Endothelial cell of umbilical vein (primary cell): ENCODE data around the gene FHIT. TPM values are rescaled to one million over a fixed set of nuclear protein-coding genes. Genes with fewer than 3 reads are reported as not detected.

Experiments used
- BruUV-seq: library from RNA; stranded (reverse); fragments of 400-500 nt; replicated peaks from 2 replicates; lab custom pipeline; 2021; lab: Mats Ljungman, UMichigan
- CTCF ChIA-PET: fragments of 300-600, 350-600 bp; sonication (Branson Sonifier 250); formaldehyde crosslinking; loops from one replicate; lab custom pipeline; 2021; ENCODE audit warnings: antibody characterized with exemption, inconsistent platforms; lab: Charles Lee
- POLR2A ChIA-PET: fragments of 300-600, 350-600 bp; sonication (Branson Sonifier 250); formaldehyde crosslinking; loops from one replicate; lab custom pipeline; 2021; ENCODE audit warnings: antibody characterized with exemption, inconsistent platforms; lab: Charles Lee
- DNase-seq: peaks from one replicate; pipeline ENCODE4 v3.0.0-alpha.2; 2011; ENCODE audit warnings: low read depth, low spot score
- FAIRE-seq: peaks from 2 replicates; lab custom pipeline; 2011; peaks lifted over from hg19 to GRCh38; lab: Jason Lieb, UNC
- H2AFZ ChIP-seq: 2 replicates; pipeline ENCODE4 v1.6.0; 2012; ENCODE audit warnings: low read depth, low read length, control low read depth, inconsistent platforms
- H3K27ac ChIP-seq: 2 replicates; pipeline ENCODE4 v1.5.1; 2011; ENCODE audit warnings: low read depth, mild to moderate bottlenecking, control low read depth, low read length, moderate library complexity; ENCODE audit not compliant: insufficient read depth
- H3K27me3 ChIP-seq, 2 experiments: 2 replicates each; pipeline versions ENCODE4 v1.6.0 to v1.6.1; 2011; ENCODE audit warnings: low read length in 2 of 2, mixed read lengths in 1 of 2; ENCODE audit not compliant: control insufficient read depth in 2 of 2, insufficient read depth in 2 of 2
- H3K36me3 ChIP-seq, 2 experiments: 2 replicates in 1 of 2; 3 replicates in 1 of 2; pipeline ENCODE4 v1.5.1; 2011; ENCODE audit warnings: low read length in 2 of 2, mild to moderate bottlenecking in 1 of 2, moderate library complexity in 1 of 2; ENCODE audit not compliant: control insufficient read depth in 2 of 2, insufficient read depth in 2 of 2; ENCODE audit errors: extremely low read depth in 1 of 2
- H3K4me1 ChIP-seq: 3 replicates; pipeline ENCODE4 v1.5.1; 2011; ENCODE audit warnings: mild to moderate bottlenecking, low read length; ENCODE audit not compliant: control insufficient read depth, insufficient read depth; ENCODE audit errors: extremely low read depth
- H3K4me2 ChIP-seq: 2 replicates; pipeline ENCODE4 v1.6.1; 2011; ENCODE audit warnings: low read length, control low read depth, mixed read lengths; ENCODE audit not compliant: insufficient read depth
- H3K4me3 ChIP-seq, 3 experiments: fragments of 200-600 bp in 1 of 3; sonication (generic), shearing (Covaris generic) in 1 of 3; replicated peaks in 1 of 3; 2 replicates each; pipeline ENCODE4 v1.5.1; 2011 to 2016; ENCODE audit warnings: control low read depth in 3 of 3, low read length in 3 of 3, mild to moderate bottlenecking in 2 of 3, inconsistent platforms in 1 of 3, low read depth in 1 of 3, moderate library complexity in 1 of 3; ENCODE audit not compliant: insufficient read depth in 1 of 3
- H3K79me2 ChIP-seq: 2 replicates; pipeline ENCODE4 v1.6.0; 2012; ENCODE audit warnings: low read length, inconsistent platforms; ENCODE audit not compliant: control insufficient read depth, insufficient read depth
- H3K9ac ChIP-seq: replicated peaks from 2 replicates; pipeline ENCODE3; 2011; ENCODE audit warnings: low read length, control low read depth; ENCODE audit not compliant: insufficient read depth; ENCODE audit errors: extremely low read depth
- H3K9me1 ChIP-seq: replicated peaks from 3 replicates; pipeline ENCODE4 v1.6.0; 2011; ENCODE audit warnings: mild to moderate bottlenecking, low read length; ENCODE audit not compliant: control insufficient read depth, insufficient read depth; ENCODE audit errors: extremely low read depth
- H3K9me3 ChIP-seq: replicated peaks from 2 replicates; pipeline ENCODE4 v1.5.1; 2012; ENCODE audit warnings: low read length, inconsistent platforms; ENCODE audit not compliant: control insufficient read depth, insufficient read depth
- H4K20me1 ChIP-seq: replicated peaks from 2 replicates; pipeline ENCODE3; 2011; ENCODE audit warnings: mild to moderate bottlenecking, low read length; ENCODE audit not compliant: control insufficient read depth, insufficient read depth; ENCODE audit errors: extremely low read depth
- EZH2 ChIP-seq: IDR thresholded peaks from 2 replicates; pipeline ENCODE4 v1.6.1; 2012; ENCODE audit warnings: borderline replicate concordance, low read depth, mild to moderate bottlenecking, moderate library complexity, low read length, inconsistent platforms; ENCODE audit not compliant: severe bottlenecking
- FOS ChIP-seq: IDR thresholded peaks from 2 replicates; pipeline ENCODE4 v1.6.1; 2011; ENCODE audit warnings: mild to moderate bottlenecking, low read length, moderate library complexity, borderline replicate concordance; ENCODE audit not compliant: insufficient read depth
- GATA2 ChIP-seq: IDR thresholded peaks from 2 replicates; pipeline ENCODE4 v1.7.0; 2011; ENCODE audit warnings: low read depth, mild to moderate bottlenecking, moderate library complexity, mixed read lengths, low read length; ENCODE audit not compliant: insufficient read length, insufficient read depth
- JUN ChIP-seq: IDR thresholded peaks from 2 replicates; pipeline ENCODE4 v1.6.1; 2011; ENCODE audit warnings: borderline replicate concordance, low read depth; ENCODE audit not compliant: insufficient read length, insufficient read depth
- MYC ChIP-seq: IDR thresholded peaks from one replicate; pipeline ENCODE4 v1.6.1; 2011; ENCODE audit warnings: mild to moderate bottlenecking, low read depth, low read length
- POLR2A ChIP-seq: IDR thresholded peaks from 2 replicates; pipeline ENCODE4 v1.6.1; 2012; ENCODE audit warnings: low read depth, mild to moderate bottlenecking, control low read depth, low read length
- POLR2AphosphoS5 ChIP-seq: IDR thresholded peaks from 2 replicates; pipeline ENCODE4 v1.6.1; 2012; ENCODE audit warnings: low read depth, mild to moderate bottlenecking, control low read depth, low read length, moderate library complexity; ENCODE audit not compliant: insufficient read depth
- dilution Hi-C: fragments of 300-500 bp; cut with MboI; formaldehyde crosslinking; loops from one replicate; pipeline ENCODE4 v1.15.0; 2019; ENCODE audit warnings: low sequenced_read_pairs; ENCODE audit not compliant: extremely low pct_ligation_motif_present
- intact Hi-C: fragments of 100-400 bp; cut with micrococcal nuclease; formaldehyde crosslinking; loops from one replicate; pipeline ENCODE4 v1.10.0; 2022
- polyA plus RNA-seq, 4 experiments: library from polyadenylated mRNA; depleted of rRNA in 3 of 4; stranded (reverse) in 3 of 4; unstranded in 1 of 4; fragments of >200 nt; gene quantifications; 2 replicates each; pipeline versions ENCODE4 v1.2.1 to v1.2.3, GENCODE V29; 2011 to 2012; ENCODE audit warnings: missing spikeins in 1 of 4
- total RNA-seq: library from RNA; stranded (reverse); gene quantifications from 2 replicates; pipeline ENCODE4 v1.2.3, GENCODE V29; 2021
- TF ChIP-seq, protein P1 (sequence below), 2 donors: IDR thresholded peaks; 1 replicate in 1 of 2; 2 replicates in 1 of 2; pipeline ENCODE4 v1.5.1; 2011; ENCODE audit warnings: low read length in 2 of 2, mild to moderate bottlenecking in 2 of 2, moderate library complexity in 2 of 2, control low read depth in 1 of 2, inconsistent platforms in 1 of 2, low read depth in 1 of 2; ENCODE audit not compliant: insufficient read depth in 1 of 2; ENCODE audit errors: extremely low read depth in 1 of 2
- TF ChIP-seq, protein P2 (sequence below): IDR thresholded peaks from 2 replicates; pipeline ENCODE4 v1.6.1; 2011; ENCODE audit not compliant: insufficient read depth, insufficient read length

The FHIT gene
- total and polyA plus RNA-seq, 2 donors (not counting 3 experiments of a cell fraction or from before 2014, with no cell fraction given), result 0.47 to 2.2 TPM

DNA sequence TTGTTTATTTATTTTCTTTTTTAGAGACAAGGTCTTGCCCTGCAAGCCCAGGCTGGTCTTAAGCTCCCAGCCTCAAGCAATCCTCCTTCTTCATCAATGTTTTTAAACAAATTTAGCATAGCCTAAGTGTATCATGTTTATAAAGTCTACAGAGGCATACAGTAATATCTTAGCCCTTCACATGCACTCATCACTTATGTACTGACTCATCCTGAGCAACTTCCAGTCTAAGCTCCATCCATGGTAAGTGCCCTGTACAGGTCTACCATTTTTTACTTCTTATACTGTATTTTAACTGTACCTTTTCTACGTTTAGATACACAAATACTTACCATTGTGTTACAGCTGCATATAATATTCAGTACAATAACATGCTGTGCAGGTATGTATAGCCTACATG lies 860.0 kb downstream of the FHIT start:
- POLR2A ChIA-PET, result no interaction called here
- no TSS peak for BruUV-seq
- no peaks in the 10 kb centered on the region for H3K36me3 ChIP-seq
- H3K4me3 ChIP-seq, result no peak overlapping the region
- no peaks in the 10 kb centered on the region for H3K4me1 ChIP-seq
- H3K27me3 ChIP-seq, result no peaks in the 10 kb centered on the region
- DNase-seq, result no peak
- H3K9me3 ChIP-seq, result no peaks in the 10 kb centered on the region
- dilution Hi-C loops (no loop called here), intact Hi-C loops (no loop called here)
- H3K79me2 ChIP-seq, result no peaks in the 10 kb centered on the region
- FAIRE-seq, result no peak
- CTCF ChIA-PET, result no interaction called here
- H3K27ac ChIP-seq, result no peak overlapping the region
- no peak overlapping the region for H3K9ac ChIP-seq
- H3K9me1 ChIP-seq, result no peaks in the 10 kb centered on the region
- H4K20me1 ChIP-seq, result no peaks in the 10 kb centered on the region
- H3K4me2 ChIP-seq, result no peak overlapping the region
- TF ChIP-seq, protein P1, sequence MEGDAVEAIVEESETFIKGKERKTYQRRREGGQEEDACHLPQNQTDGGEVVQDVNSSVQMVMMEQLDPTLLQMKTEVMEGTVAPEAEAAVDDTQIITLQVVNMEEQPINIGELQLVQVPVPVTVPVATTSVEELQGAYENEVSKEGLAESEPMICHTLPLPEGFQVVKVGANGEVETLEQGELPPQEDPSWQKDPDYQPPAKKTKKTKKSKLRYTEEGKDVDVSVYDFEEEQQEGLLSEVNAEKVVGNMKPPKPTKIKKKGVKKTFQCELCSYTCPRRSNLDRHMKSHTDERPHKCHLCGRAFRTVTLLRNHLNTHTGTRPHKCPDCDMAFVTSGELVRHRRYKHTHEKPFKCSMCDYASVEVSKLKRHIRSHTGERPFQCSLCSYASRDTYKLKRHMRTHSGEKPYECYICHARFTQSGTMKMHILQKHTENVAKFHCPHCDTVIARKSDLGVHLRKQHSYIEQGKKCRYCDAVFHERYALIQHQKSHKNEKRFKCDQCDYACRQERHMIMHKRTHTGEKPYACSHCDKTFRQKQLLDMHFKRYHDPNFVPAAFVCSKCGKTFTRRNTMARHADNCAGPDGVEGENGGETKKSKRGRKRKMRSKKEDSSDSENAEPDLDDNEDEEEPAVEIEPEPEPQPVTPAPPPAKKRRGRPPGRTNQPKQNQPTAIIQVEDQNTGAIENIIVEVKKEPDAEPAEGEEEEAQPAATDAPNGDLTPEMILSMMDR (IDR thresholded peaks at IDR 0.05; ENCODE audit: extremely low read depth in 1 of 2, insufficient read depth in 1 of 2, low read depth in 1 of 2, low read length in 2 of 2), result no peak
- no peak for TF ChIP-seq POLR2AphosphoS5
- no peak for TF ChIP-seq POLR2A
- no peak for TF ChIP-seq GATA2
- TF ChIP-seq, protein P2, sequence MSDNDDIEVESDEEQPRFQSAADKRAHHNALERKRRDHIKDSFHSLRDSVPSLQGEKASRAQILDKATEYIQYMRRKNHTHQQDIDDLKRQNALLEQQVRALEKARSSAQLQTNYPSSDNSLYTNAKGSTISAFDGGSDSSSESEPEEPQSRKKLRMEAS, result no peak
- TF ChIP-seq JUN, result no peak
- no peak for TF ChIP-seq MYC
- no peak for TF ChIP-seq FOS
- TF ChIP-seq EZH2, result no peak
- no peak overlapping the region for H2AFZ ChIP-seq
